SK-N-SH treated with all-trans-retinoic acid at 6 μM for 48 hours (cell line): Measurements from ENCODE around the gene PLXDC2.

Experiments
- ATAC-seq: fragments of 200-7000 bp; cut with Tn5 transposase; 3 replicates; pipeline ENCODE4 v1.9.1; 2020; ENCODE audit warnings: mild to moderate bottlenecking, moderate library complexity
- ARNTL ChIP-seq: fragments of 450-650 bp; formaldehyde crosslinking; IDR thresholded peaks from 2 replicates; pipeline ENCODE4 v1.5.0; 2020; ENCODE audit warnings: low read depth, mild to moderate bottlenecking, moderate library complexity, borderline replicate concordance
- BACH2 ChIP-seq: fragments of 250-450 bp; sonication (Bioruptor Pico); IDR thresholded peaks from 2 replicates; pipeline ENCODE4 v1.9.0; 2021; ENCODE audit warnings: mild to moderate bottlenecking, borderline replicate concordance
- CSDC2 ChIP-seq: fragments of 250-450 bp; sonication (Bioruptor Pico); IDR thresholded peaks from 2 replicates; pipeline ENCODE4 v1.5.0; 2020; ENCODE audit warnings: mild to moderate bottlenecking, moderate library complexity
- CSRNP3 ChIP-seq: fragments of 250-450 bp; sonication (Bioruptor Pico); IDR thresholded peaks from 2 replicates; pipeline ENCODE4 v1.5.1; 2021; ENCODE audit warnings: mild to moderate bottlenecking, moderate library complexity
- ESRRG ChIP-seq: fragments of 250-450 bp; sonication (Bioruptor Pico); IDR thresholded peaks from 2 replicates; pipeline ENCODE4 v1.6.1; 2021; ENCODE audit warnings: mild to moderate bottlenecking
- GLIS3 ChIP-seq: fragments of 250-450 bp; sonication (Bioruptor Pico); IDR thresholded peaks from 2 replicates; pipeline ENCODE4 v1.5.0; 2020; ENCODE audit warnings: mild to moderate bottlenecking, moderate library complexity
- ISL1 ChIP-seq: fragments of 250-450 bp; sonication (Bioruptor Pico); IDR thresholded peaks from 2 replicates; pipeline ENCODE4 v2.1.2; 2022; ENCODE audit warnings: mild to moderate bottlenecking, moderate library complexity
- OSR1 ChIP-seq: fragments of 250-450 bp; sonication (Bioruptor Pico); IDR thresholded peaks from 2 replicates; pipeline ENCODE4 v1.8.0; 2022; ENCODE audit warnings: moderate library complexity, mild to moderate bottlenecking, inconsistent platforms
- PATZ1 ChIP-seq: fragments of 250-450 bp; sonication (Bioruptor Pico); IDR thresholded peaks from 2 replicates; pipeline ENCODE4 v1.8.0; 2020; ENCODE audit warnings: mild to moderate bottlenecking, moderate library complexity, borderline replicate concordance
- PPARA ChIP-seq: fragments of 250-450 bp; sonication (Bioruptor Pico); IDR thresholded peaks from 2 replicates; pipeline ENCODE4 v1.5.0; 2020; ENCODE audit warnings: mild to moderate bottlenecking, borderline replicate concordance
- TCF4 ChIP-seq: fragments of 250-450 bp; sonication (Bioruptor Pico); IDR thresholded peaks from 2 replicates; pipeline ENCODE4 v1.8.0; 2021; ENCODE audit warnings: mild to moderate bottlenecking, moderate library complexity, borderline replicate concordance
- TOX ChIP-seq: fragments of 250-450 bp; sonication (Bioruptor Pico); IDR thresholded peaks from 2 replicates; pipeline ENCODE4 v1.8.0; 2021; ENCODE audit warnings: mild to moderate bottlenecking, moderate library complexity, borderline replicate concordance
- TSHZ2 ChIP-seq: fragments of 250-450 bp; sonication (Bioruptor Pico); IDR thresholded peaks from 2 replicates; pipeline ENCODE4 v1.5.0; 2020; ENCODE audit warnings: mild to moderate bottlenecking, moderate library complexity
- ZC3H10 ChIP-seq: fragments of 250-450 bp; sonication (Bioruptor Pico); IDR thresholded peaks from 2 replicates; pipeline ENCODE4 v1.5.1; 2021; ENCODE audit warnings: mild to moderate bottlenecking, moderate library complexity
- ZFP3 ChIP-seq: fragments of 250-450 bp; sonication (Bioruptor Pico); IDR thresholded peaks from 2 replicates; pipeline ENCODE4 v1.5.0; 2020; ENCODE audit warnings: mild to moderate bottlenecking, moderate library complexity
- ZFP30 ChIP-seq: fragments of 450-650 bp; formaldehyde crosslinking; IDR thresholded peaks from 2 replicates; pipeline ENCODE4 v1.5.0; 2022; ENCODE audit warnings: mild to moderate bottlenecking, moderate library complexity
- ZNF565 ChIP-seq: fragments of 450-650 bp; formaldehyde crosslinking; conservative IDR thresholded peaks from 2 replicates; pipeline ENCODE4 v1.5.0; 2020; ENCODE audit warnings: low read depth, mild to moderate bottlenecking, moderate library complexity
- ZNF70 ChIP-seq: fragments of 450-650 bp; formaldehyde crosslinking; IDR thresholded peaks from 2 replicates; pipeline ENCODE4 v1.5.0; 2020; ENCODE audit warnings: mild to moderate bottlenecking, moderate library complexity
- ZNF8 ChIP-seq: fragments of 450-650 bp; formaldehyde crosslinking; IDR thresholded peaks from 2 replicates; pipeline ENCODE4 v1.5.0; 2020; ENCODE audit warnings: mild to moderate bottlenecking, moderate library complexity
- TF ChIP-seq, protein P1 (sequence below): fragments of 250-450 bp; sonication (Bioruptor Pico); IDR thresholded peaks from 2 replicates; pipeline ENCODE4 v1.8.0; 2021; ENCODE audit warnings: low read depth, mild to moderate bottlenecking, moderate library complexity, borderline replicate concordance
- TF ChIP-seq, protein P2 (sequence below): fragments of 250-450 bp; sonication (Bioruptor Pico); IDR thresholded peaks from 2 replicates; pipeline ENCODE4 v1.5.1; 2020; ENCODE audit warnings: low read depth, mild to moderate bottlenecking, moderate library complexity

PLXDC2 gene

DNA sequence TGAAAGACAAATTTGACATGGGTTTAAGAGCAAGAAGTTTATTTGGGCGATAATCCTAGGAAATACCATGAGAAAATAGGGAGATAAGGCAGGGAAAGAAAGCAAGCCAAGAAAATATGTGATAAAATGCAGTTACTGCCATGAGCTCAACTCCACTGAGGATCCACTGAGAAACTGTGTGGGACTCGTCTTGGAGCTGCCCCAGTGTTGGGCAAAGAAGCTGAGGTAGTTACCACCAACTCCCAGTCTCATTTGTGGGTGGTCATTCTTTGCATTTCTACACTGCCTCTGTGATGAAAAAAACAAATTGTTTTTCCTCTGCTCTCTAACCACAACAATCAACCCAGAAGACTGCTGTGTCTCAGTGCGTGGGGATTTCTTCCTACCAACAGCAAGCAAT lies 498.2 kb downstream of the PLXDC2 start:
- no peak for ATAC-seq

DNA sequence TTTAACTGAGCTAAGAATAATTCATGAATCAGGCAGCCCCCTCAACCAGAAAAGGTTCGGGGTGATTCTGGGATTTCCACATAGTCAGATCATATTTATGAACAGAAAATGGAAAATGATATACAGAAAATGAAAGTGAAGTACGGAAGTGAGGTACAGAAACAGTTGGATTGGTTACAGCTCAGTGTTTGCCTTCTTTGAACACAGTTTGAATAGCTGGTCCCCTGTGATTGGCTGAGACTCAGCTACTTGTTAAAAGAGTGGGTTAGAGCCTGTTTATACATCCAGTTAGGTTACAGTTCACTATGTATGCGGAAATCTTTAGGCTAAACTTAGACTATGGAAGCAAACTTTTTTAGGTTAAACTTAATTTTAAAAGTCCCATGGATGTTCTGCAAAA lies 511.7 kb downstream of the PLXDC2 start:
- ATAC-seq: no peak
- no peak for TF ChIP-seq ZFP30 (CRISPR knock-in tag)
- TF ChIP-seq, all 23 proteins: peak for 0

More for the DNA sequence above, 498.2 kb downstream of the PLXDC2 start:
- TF ChIP-seq PATZ1 (CRISPR knock-in tag) (no peak), ZNF8 (no peak), TCF4 (CRISPR knock-in tag) (no peak), ARNTL (CRISPR knock-in tag) (no peak), CSRNP3 (CRISPR knock-in tag) (no peak), TOX (no peak), ZFP3 (CRISPR knock-in tag) (no peak), OSR1 (CRISPR knock-in tag) (no peak), ZC3H10 (CRISPR knock-in tag) (no peak), ESRRG (CRISPR knock-in tag) (no peak), BACH2 (no peak), ZNF565 (CRISPR knock-in tag) (no peak), TSHZ2 (CRISPR knock-in tag) (no peak), ZFP30 (CRISPR knock-in tag) (no peak), ISL1 (CRISPR knock-in tag) (no peak), CSDC2 (CRISPR knock-in tag) (no peak), ZNF70 (CRISPR knock-in tag) (no peak)
- TF ChIP-seq, protein P1, sequence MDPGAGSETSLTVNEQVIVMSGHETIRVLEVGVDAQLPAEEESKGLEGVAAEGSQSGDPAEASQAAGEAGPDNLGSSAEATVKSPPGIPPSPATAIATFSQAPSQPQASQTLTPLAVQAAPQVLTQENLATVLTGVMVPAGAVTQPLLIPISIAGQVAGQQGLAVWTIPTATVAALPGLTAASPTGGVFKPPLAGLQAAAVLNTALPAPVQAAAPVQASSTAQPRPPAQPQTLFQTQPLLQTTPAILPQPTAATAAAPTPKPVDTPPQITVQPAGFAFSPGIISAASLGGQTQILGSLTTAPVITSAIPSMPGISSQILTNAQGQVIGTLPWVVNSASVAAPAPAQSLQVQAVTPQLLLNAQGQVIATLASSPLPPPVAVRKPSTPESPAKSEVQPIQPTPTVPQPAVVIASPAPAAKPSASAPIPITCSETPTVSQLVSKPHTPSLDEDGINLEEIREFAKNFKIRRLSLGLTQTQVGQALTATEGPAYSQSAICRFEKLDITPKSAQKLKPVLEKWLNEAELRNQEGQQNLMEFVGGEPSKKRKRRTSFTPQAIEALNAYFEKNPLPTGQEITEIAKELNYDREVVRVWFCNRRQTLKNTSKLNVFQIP (CRISPR knock-in tag): no peak
- TF ChIP-seq, protein P2, sequence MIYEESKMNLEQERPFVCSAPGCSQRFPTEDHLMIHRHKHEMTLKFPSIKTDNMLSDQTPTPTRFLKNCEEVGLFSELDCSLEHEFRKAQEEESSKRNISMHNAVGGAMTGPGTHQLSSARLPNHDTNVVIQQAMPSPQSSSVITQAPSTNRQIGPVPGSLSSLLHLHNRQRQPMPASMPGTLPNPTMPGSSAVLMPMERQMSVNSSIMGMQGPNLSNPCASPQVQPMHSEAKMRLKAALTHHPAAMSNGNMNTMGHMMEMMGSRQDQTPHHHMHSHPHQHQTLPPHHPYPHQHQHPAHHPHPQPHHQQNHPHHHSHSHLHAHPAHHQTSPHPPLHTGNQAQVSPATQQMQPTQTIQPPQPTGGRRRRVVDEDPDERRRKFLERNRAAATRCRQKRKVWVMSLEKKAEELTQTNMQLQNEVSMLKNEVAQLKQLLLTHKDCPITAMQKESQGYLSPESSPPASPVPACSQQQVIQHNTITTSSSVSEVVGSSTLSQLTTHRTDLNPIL (CRISPR knock-in tag): no peak

GRCh38 chr10:20330246-20330645 lies 514.0 kb downstream of the PLXDC2 start:
- TF ChIP-seq OSR1 (CRISPR knock-in tag): no peak
- TF ChIP-seq CSRNP3 (CRISPR knock-in tag): no peak
- no peak for TF ChIP-seq ZNF70 (CRISPR knock-in tag)
- no peak for TF ChIP-seq TSHZ2 (CRISPR knock-in tag)
- no peak for TF ChIP-seq ESRRG (CRISPR knock-in tag)
- TF ChIP-seq, protein P2 (CRISPR knock-in tag): no peak
- TF ChIP-seq GLIS3: no peak
- no peak for TF ChIP-seq BACH2
- TF ChIP-seq CSDC2 (CRISPR knock-in tag): no peak
- TF ChIP-seq PPARA: no peak
- no peak for ATAC-seq
